ENCODE data around the gene GLT1D1. TPM values are rescaled to one million over a fixed set of nuclear protein-coding genes. Genes with fewer than 3 reads are reported as not detected.

The GLT1D1 gene
- total RNA-seq, 4 donors from 2014 or later: 1.0 to 4.9 (median 3.0) TPM

GRCh38 chr12:128956755-128957154 is 103.5 kb downstream of the GLT1D1 start:
- Histone ChIP-seq H3K27me3 (peaks cover 0 to 5% (median 2%) of the 10 kb centered on the region in 3 donors), H3K9me3 (no peaks in the 10 kb centered on the region), H3K36me3 (no peaks in the 10 kb centered on the region), H3K27ac (no peak overlapping the region), H3K4me1 (no peaks in the 10 kb centered on the region), H3K4me3 (no peak overlapping the region)
- intact Hi-C loops (cut with DNase I; ENCODE audit: low total_unique reads): no loop called here
- in situ Hi-C loops (cut with MboI; ENCODE audit: low sequenced_read_pairs in 4 of 4): no loop called here
- no peak for DNase-seq
- TF ChIP-seq CTCF (IDR thresholded peaks at IDR 0.05 in 4 of 5, conservative IDR thresholded peaks at IDR 0.05 in 1 of 5): no peak
- TF ChIP-seq POLR2A (IDR thresholded peaks at IDR 0.05): no peak
- no peak for ATAC-seq

GRCh38 chr12:128959901-128960300 is 106.6 kb downstream of the GLT1D1 start:
- TF ChIP-seq POLR2A (IDR thresholded peaks at IDR 0.05) (no peak), CTCF (IDR thresholded peaks at IDR 0.05 in 4 of 5, conservative IDR thresholded peaks at IDR 0.05 in 1 of 5) (no peak)
- H3K27ac ChIP-seq: no peak overlapping the region
- DNase-seq: no peak
- intact Hi-C loops (cut with DNase I; ENCODE audit: low total_unique reads): no loop called here
- in situ Hi-C loops (cut with MboI; ENCODE audit: low sequenced_read_pairs in 4 of 4): no loop called here
- no peaks in the 10 kb centered on the region for H3K4me1 ChIP-seq
- no peak overlapping the region for H3K4me3 ChIP-seq
- H3K9me3 ChIP-seq: no peaks in the 10 kb centered on the region
- no peak for ATAC-seq
- no peaks in the 10 kb centered on the region for H3K36me3 ChIP-seq
- peaks cover 2 to 5% (median 3%) of the 10 kb centered on the region in 3 donors for H3K27me3 ChIP-seq

GRCh38 chr12:128961308-128961902 is 108.1 kb downstream of the GLT1D1 start:
- Histone ChIP-seq H3K36me3 (no peaks in the 10 kb centered on the region), H3K27ac (no peak overlapping the region), H3K9me3 (no peaks in the 10 kb centered on the region), H3K4me3 (no peak overlapping the region), H3K27me3 (peaks cover 2 to 9% (median 5%) of the 10 kb centered on the region in 3 donors), H3K4me1 (no peaks in the 10 kb centered on the region)
- DNase-seq (no peak), ATAC-seq (no peak)
- TF ChIP-seq POLR2A (IDR thresholded peaks at IDR 0.05) (no peak), CTCF (IDR thresholded peaks at IDR 0.05 in 4 of 5, conservative IDR thresholded peaks at IDR 0.05 in 1 of 5) (no peak)
- in situ Hi-C loops (cut with MboI; ENCODE audit: low sequenced_read_pairs in 4 of 4): no loop called here
- intact Hi-C loops (cut with DNase I; ENCODE audit: low total_unique reads): no loop called here

- H3K27me3 ChIP-seq: peaks cover 2 to 12% (median 2%) of the 10 kb centered on the region in 3 donors
- H3K9me3 ChIP-seq: no peaks in the 10 kb centered on the region
- in situ Hi-C loops (cut with MboI; ENCODE audit: low sequenced_read_pairs in 4 of 4) (no loop called here), intact Hi-C loops (cut with DNase I; ENCODE audit: low total_unique reads) (no loop called here)
- no peak for TF ChIP-seq CTCF (IDR thresholded peaks at IDR 0.05 in 4 of 5, conservative IDR thresholded peaks at IDR 0.05 in 1 of 5)
- no peak for TF ChIP-seq POLR2A (IDR thresholded peaks at IDR 0.05)
- no peaks in the 10 kb centered on the region for H3K4me1 ChIP-seq
- ATAC-seq (no peak), DNase-seq (no peak)
- no peak overlapping the region for H3K4me3 ChIP-seq
- H3K36me3 ChIP-seq: no peaks in the 10 kb centered on the region
- H3K27ac ChIP-seq: no peak overlapping the region
These were observed 108.7 kb downstream of the GLT1D1 start for GRCh38 chr12:128961957-128962356.

Data from gastrocnemius medialis (tissue), 4 donors.